Measurements from ENCODE around the gene ZBP1.
"Not testable (repeated sequence)": the region's sequence is repeated elsewhere in the genome, so short reads cannot be mapped to it uniquely, and the experiment has no call there.

ZBP1 gene

DNA sequence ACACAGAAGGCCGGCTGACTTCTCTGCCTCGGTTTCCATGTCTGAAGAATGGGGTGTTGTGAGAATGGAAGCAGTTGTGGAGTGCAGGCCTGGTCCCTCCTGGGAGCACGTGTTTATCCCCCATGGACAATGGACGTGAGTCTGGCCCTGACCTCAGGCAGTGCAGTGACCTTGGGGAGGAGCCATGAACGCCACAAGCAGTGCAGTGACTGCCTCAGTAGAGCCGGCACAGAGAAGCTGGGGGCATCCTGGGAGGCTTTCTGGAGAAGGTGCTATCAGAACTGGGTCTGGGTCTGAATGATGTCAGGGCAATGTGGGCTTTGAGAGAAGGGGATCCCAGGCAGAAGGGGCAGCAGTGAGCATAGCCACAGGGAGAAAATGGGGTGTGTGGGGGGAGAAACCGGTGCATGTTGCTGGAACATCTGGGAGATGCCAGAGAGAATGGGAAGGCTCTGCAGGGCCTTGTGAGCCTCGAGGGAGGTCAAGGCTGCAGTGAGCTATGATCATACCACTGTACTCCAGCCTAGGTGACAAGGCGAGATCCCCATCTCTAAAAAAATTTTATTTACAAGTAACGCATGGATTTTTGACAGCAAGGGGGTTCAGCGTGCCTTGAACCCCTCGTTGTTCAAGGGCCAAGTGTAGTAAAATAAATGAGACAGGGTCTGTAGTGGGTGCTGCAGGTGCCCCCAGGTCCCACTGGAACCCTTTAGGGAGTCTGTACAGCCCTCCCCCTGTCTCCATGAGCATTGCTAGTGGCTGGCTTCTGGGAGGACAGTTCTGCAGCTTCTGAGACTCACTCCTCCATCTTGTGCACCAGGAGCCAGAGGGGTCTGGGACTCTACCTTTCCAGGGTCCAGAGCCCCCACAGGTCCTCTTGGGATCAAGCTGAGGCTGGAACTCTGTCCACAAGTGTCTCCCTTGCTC is 27.0 kb upstream of the ZBP1 start:
- DNase-seq (ENCODE audit: low read depth in 2 of 2): no peak

DNA sequence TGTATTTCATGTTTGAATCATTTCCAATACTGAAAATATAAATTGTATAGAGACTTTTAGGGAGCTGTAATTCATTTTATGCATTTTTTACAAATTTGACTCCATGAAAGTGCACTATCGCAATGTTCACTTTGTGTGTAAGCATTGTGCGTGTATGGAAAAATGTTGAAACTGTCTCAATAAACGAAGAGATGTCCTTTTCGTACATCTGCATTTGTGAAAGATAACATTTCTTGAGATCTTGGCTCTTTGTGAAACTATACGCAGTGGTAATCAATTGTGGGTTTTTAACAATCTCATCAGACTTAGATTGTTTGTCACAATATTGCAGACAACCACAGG is 18.6 kb upstream of the ZBP1 start:
- no peak for DNase-seq (ENCODE audit: low read depth in 2 of 2)

GRCh38 chr20:57638173-57638894 is 18.1 kb upstream of the ZBP1 start:
- no peak for DNase-seq (ENCODE audit: low read depth in 2 of 2)

- no peak for DNase-seq (ENCODE audit: low read depth in 2 of 2)
Observed at GRCh38 chr20:57633945-57634491, 13.8 kb upstream of the ZBP1 start.

GRCh38 chr20:57632286-57632685 is 12.1 kb upstream of the ZBP1 start:
- DNase-seq (ENCODE audit: low read depth in 2 of 2): no peak

DNA sequence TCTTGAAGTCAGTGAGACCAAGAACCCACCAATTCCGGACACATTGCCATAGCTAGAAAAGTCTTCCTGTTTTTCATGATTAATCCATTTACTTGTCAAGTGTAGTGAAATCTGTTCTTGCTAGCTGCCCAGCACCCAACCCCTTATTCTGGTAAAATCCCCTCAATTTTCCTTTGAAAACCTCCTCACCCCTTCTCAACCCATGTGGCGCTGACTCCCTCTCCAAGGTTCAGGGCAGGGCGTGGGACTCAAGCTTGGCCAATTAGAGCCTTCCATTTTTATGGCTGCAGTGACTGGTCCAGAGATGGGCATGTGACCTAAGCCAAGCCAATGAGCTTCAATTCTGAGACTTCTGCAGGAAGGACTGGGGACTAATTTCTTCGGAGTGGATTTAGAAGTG is 9.8 kb upstream of the ZBP1 start:
- no peak for DNase-seq (ENCODE audit: low read depth in 2 of 2)

GRCh38 chr20:57629491-57629901 is 9.3 kb upstream of the ZBP1 start:
- DNase-seq (ENCODE audit: low read depth in 2 of 2): not testable (repeated sequence)

DNA sequence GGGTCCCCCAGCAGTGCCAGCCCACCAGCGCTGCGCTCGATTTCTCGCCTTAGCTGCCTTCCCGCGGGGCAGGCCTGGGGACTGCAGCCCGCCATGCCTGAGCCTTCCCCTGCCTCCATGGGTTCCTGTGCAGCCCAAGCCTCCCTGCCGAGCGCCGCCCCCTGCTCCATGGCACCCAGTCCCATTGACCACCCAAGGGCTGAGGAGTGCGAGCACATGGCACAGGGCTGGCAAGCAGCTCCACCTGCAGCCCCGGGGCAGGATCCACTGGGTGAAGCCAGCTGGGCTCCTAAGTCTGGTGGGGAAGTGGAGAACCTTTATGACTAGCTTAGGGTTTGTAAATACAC is 8.7 kb upstream of the ZBP1 start:
- DNase-seq (ENCODE audit: low read depth in 2 of 2): not testable (repeated sequence)

DNA sequence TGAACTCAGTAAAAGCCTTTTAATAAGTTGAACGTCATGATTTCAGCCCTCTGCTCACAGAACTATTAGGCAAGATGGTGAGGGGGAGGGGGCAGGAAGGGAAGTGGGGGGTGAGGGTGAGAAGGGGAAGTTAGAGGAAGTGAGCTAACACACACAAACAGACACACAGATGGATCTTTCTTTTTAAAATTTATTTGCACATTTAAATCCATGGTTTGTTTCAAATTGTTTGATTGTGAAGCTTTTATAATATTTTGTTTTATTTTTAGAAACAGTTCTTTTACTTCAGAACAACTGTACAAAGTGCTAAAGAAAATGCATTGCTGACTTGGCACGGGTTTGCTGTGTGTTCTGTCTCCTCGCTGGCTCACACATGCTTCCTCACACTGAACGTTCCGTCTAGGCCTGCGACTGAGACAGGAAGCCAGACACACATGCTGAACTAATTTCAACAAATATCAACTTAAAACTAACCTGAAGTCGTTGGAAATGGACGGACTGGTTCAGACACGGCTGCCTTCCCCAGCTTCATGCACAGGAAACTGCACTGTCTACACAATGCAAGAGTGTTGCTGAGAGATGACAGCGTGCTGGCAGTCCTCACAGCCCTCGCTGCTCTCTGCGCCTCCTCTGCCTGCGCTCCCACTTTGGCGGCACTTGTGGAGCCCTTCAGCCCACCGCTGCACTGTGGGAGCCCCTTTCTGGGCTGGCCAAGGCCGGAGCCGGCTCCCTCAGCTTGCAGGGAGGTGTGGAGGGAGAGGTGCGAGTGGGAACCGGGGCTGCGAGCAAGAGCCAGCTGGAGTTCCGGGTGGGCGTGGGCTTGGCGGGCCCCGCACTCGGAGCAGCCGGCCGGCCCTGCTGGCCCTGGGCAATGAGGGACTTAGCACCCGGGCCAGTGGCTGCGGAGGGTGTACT is 8.1 kb upstream of the ZBP1 start:
- DNase-seq (ENCODE audit: low read depth in 2 of 2): no peak

DNA sequence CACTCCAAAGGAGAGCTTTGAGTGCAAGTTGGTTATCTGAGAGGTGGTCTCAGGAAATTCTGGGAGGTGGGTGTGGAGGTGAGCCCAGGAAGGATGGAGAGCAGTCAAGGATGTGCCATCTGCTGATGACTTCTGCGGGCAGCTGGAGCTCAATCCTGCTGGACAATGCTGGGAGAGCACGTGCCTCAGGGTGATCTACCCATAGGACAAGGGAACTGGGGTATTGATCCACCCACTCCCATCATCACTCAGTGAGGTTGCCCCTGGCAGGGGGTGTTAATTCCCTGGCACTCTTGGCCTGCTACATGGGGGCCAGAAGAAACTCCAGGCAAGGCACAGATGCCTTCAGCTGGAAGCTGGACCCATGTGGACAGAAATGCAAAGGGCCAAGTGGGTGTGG is 7.1 kb upstream of the ZBP1 start:
- no peak for DNase-seq (ENCODE audit: low read depth in 2 of 2)

- no peak for DNase-seq (ENCODE audit: low read depth in 2 of 2)
Observed at GRCh38 chr20:57625978-57626377, 5.8 kb upstream of the ZBP1 start.

GRCh38 chr20:57625181-57625958 is 5.1 kb upstream of the ZBP1 start:
- DNase-seq (ENCODE audit: low read depth in 2 of 2): no peak

- DNase-seq (ENCODE audit: low read depth in 2 of 2): no peak
Observed at GRCh38 chr20:57624124-57624523, 3.9 kb upstream of the ZBP1 start.

- DNase-seq (ENCODE audit: low read depth in 2 of 2): no peak
Observed at GRCh38 chr20:57622579-57623381, 2.6 kb upstream of the ZBP1 start.

- no peak for DNase-seq (ENCODE audit: low read depth in 2 of 2)
Observed at GRCh38 chr20:57622201-57622570, 2.0 kb upstream of the ZBP1 start.

DNA sequence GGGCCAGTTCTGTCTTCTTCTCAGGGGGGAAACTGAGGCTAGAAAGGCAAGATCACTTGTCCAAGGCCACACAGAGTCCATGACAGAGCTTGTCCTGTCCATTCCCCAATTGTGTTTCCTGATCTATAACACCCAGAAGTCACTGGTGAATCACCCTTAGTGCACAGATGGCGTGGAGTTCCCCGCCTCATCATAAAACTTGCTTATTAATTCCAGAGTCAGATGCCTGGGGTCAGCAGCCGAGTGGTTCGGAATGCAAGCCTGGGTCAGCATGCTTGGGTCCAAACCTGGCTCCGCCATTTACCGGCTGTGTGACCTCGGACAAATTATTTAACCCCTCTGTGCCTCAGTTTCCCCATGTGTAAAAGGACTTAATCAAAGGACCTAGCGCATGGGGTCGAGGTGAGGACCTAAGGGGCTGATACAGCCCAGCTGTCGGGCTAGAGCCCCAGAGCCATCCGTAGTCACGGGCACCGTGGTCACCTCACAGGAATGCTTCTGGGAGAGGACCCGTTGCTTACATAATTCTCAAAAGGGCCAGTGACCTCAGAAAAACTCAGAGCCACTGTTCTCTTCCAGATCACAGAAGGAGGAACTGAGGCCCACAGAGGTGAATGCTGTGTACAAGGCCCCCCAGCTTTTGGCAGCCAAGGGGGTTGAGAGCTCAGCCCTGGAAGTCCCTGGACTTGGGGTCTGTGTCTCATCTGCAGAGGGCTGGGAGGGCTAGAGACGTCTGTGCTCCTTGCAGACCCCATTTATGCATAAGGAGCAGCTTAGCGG is 1.4 kb upstream of the ZBP1 start:
- DNase-seq (ENCODE audit: low read depth in 2 of 2): no peak

DNA sequence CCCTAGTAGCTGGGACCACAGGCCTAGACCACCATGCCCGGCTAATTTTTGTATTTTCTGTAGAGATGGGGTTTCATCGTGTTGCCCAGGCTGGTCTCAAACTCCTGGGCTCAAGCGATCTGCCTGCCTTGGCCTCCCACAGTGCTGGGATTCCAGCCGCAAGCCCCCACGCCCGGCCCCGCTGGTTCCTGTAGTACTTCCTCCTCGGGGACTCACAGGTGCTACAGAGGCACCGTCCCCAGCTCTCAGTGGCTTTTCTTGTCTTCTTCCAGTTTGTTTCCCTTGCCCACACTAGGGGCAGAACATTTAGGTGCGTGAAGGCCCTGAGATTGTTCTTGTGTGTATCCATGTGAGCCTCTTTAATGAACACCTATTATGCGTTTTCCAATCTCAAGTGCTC is 773 bp upstream of the ZBP1 start:
- no peak for DNase-seq (ENCODE audit: low read depth in 2 of 2)

GRCh38 chr20:57619051-57619831 is 985 bp downstream of the ZBP1 start:
- DNase-seq (ENCODE audit: low read depth in 2 of 2): peak; percentile 58 to 66

DNA sequence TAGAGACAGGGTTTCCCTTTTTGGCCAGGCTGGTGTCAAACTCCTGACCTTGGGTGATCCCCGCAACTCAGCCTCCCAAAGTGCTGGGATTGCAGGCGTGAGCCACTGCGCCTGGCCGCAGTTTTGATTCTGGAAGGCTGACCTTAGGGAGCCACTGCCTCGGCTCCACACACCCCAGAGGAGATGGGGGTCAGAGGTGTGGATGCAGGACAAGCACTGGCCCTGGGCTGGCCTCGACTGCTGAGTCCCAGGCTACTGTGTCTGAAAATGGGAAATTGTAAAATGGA is 1.5 kb downstream of the ZBP1 start:
- no peak for DNase-seq (ENCODE audit: low read depth in 2 of 2)
